Upper lobe of left lung (tissue), 6 donors: Measurements from ENCODE around the gene ALG2. TPM values are rescaled to one million over a fixed set of nuclear protein-coding genes. Genes with fewer than 3 reads are reported as not detected.

ENCODE experiments used
- ATAC-seq, 2 donors: fragments of 200-7000 bp; cut with Tn5 transposase; one replicate each; pipeline ENCODE4 v1.9.1; 2022; ENCODE audit warnings: mild to moderate bottlenecking in 2 of 2, moderate library complexity in 2 of 2; ENCODE audit not compliant: low FRiP score in 2 of 2
- DNase-seq, 2 donors: peaks; one replicate each; pipeline ENCODE4 v3.0.0-alpha.2; 2019 to 2020
- H3K27ac ChIP-seq, 4 donors: fragments of 200-600 bp; sonication (generic); one replicate each; pipeline ENCODE4 v1.5.1; 2016 to 2019
- H3K27me3 ChIP-seq, 4 donors: fragments of 200-600 bp; sonication (generic); one replicate each; pipeline ENCODE4 v1.5.1; 2017 to 2019
- H3K36me3 ChIP-seq, 4 donors: fragments of 200-600 bp; sonication (generic); one replicate each; pipeline ENCODE4 v1.5.1; 2016 to 2019
- H3K4me1 ChIP-seq, 4 donors: fragments of 200-600 bp; sonication (generic); one replicate each; pipeline ENCODE4 v1.5.1; 2018 to 2019
- H3K4me3 ChIP-seq, 4 donors: fragments of 200-600 bp; sonication (generic); one replicate each; pipeline ENCODE4 v1.5.1; 2017 to 2019; ENCODE audit warnings: mild to moderate bottlenecking in 2 of 4, moderate library complexity in 1 of 4
- H3K9me3 ChIP-seq, 4 donors: fragments of 200-600 bp; sonication (generic); one replicate each; pipeline ENCODE4 v1.5.1; 2018 to 2019
- CTCF ChIP-seq, 6 experiments: fragments of 450-650 bp in 4 of 6; fragments of 200-600 bp in 2 of 6; sonication (generic) in 2 of 6; IDR thresholded peaks; one replicate each; pipeline ENCODE4 v1.5.1; 2016 to 2019; ENCODE audit warnings: antibody characterized with exemption in 6 of 6
- EP300 ChIP-seq, 4 donors: sonication (generic); formaldehyde crosslinking; IDR thresholded peaks; one replicate each; pipeline ENCODE4 v1.5.1; 2017; ENCODE audit warnings: antibody characterized with exemption in 4 of 4, control low read depth in 2 of 4
- POLR2A ChIP-seq, 4 donors: fragments of 450-650 bp; IDR thresholded peaks; one replicate each; pipeline ENCODE4 v1.5.1; 2016 to 2017; ENCODE audit warnings: antibody characterized with exemption in 4 of 4, mild to moderate bottlenecking in 2 of 4
- POLR2AphosphoS5 ChIP-seq, 2 donors: sonication (generic); formaldehyde crosslinking; IDR thresholded peaks; one replicate each; pipeline ENCODE4 v1.5.1; 2017; ENCODE audit warnings: antibody characterized with exemption in 2 of 2
- WGBS, 2 donors: methylation state at CpG; one replicate each; pipeline ENCODE4 v1.1.5; 2017 to 2018; 5-methylcytosine and 5-hydroxymethylcytosine counted together
- total RNA-seq, 6 donors: library from RNA; depleted of rRNA in 4 of 6; stranded (reverse); fragments of >200 nt in 4 of 6; gene quantifications; one replicate each; pipeline versions ENCODE4 v1.1.0 to v1.2.1, GENCODE V29; 2016 to 2021
- donor health status: DM: no; HTN: no; CAD: no; lungs with moderate emphysema.
- donor health status: DM: no; HTN: yes; CAD: no; lungs with severe emphysema.

ALG2 gene
- total RNA-seq: 10 to 100 TPM; 22.2 to 61.4 (median 41.2) TPM

GRCh38 chr9:99221621-99222415 lies at the start of gene ALG2, which contains the start of gene SEC61B:
ALG2 (minus strand) TSS chr9:99221942; CDS start chr9:99221894, 48 bp downstream.
SEC61B (plus strand) TSS chr9:99222282; CDS start chr9:99222364, 82 bp downstream.
- TF ChIP-seq EP300 (IDR thresholded peaks at IDR 0.05): peak in 1 of 4 donors; percentile 38
- TF ChIP-seq POLR2A (IDR thresholded peaks at IDR 0.05): peak in 3 of 4 donors; percentile 81 to 95 (median 86)
- peak in 4 of 6 experiments; percentile 11 to 51 (median 34) for TF ChIP-seq CTCF (IDR thresholded peaks at IDR 0.05)
- TF ChIP-seq POLR2AphosphoS5 (IDR thresholded peaks at IDR 0.05): peak; percentile 88 to 97
- WGBS, 2 donors: 0 to 1% methylated on average over 13 to 28 of the region's 70 CpGs
- Histone ChIP-seq H3K4me1 (peaks cover 49 to 78% (median 53%) of the 10 kb centered on the region in 4 donors), H3K27ac (peak within 1 kb of the TSS; percentile 95 to 97 (median 96)), H3K36me3 (peaks cover 0 to 30% (median 1%) of the 10 kb centered on the region in 4 donors), H3K9me3 (no peaks in the 10 kb centered on the region), H3K4me3 (peak within 1 kb of the TSS; percentile 66 to 99 (median 98)), H3K27me3 (no peaks in the 10 kb centered on the region)
- ATAC-seq (peak; percentile 98), DNase-seq (peak; percentile 96 to 97)

GRCh38 chr9:99270491-99270890 lies 48.7 kb upstream of the ALG2 start:
- Histone ChIP-seq H3K27me3 (no peaks in the 10 kb centered on the region), H3K4me1 (peaks cover 5 to 6% (median 6%) of the 10 kb centered on the region in 4 donors), H3K9me3 (no peaks in the 10 kb centered on the region), H3K27ac (no peak overlapping the region), H3K4me3 (no peak overlapping the region), H3K36me3 (no peaks in the 10 kb centered on the region)
- no peak for DNase-seq
- no peak for ATAC-seq
- WGBS, 2 donors: 62 to 65% methylated on average over 3 of the region's 3 CpGs
- TF ChIP-seq POLR2A (IDR thresholded peaks at IDR 0.05): no peak
- TF ChIP-seq EP300 (IDR thresholded peaks at IDR 0.05): no peak
- no peak for TF ChIP-seq CTCF (IDR thresholded peaks at IDR 0.05)
- TF ChIP-seq POLR2AphosphoS5 (IDR thresholded peaks at IDR 0.05): no peak

- 68 to 72% methylated on average over 3 of the region's 3 CpGs for WGBS, 2 donors
- H3K9me3 ChIP-seq: no peaks in the 10 kb centered on the region
- no peak for ATAC-seq
- DNase-seq: no peak
- H3K27me3 ChIP-seq: no peaks in the 10 kb centered on the region
- H3K36me3 ChIP-seq: no peaks in the 10 kb centered on the region
- no peak overlapping the region for H3K27ac ChIP-seq
- no peak for TF ChIP-seq POLR2AphosphoS5 (IDR thresholded peaks at IDR 0.05)
- no peak for TF ChIP-seq POLR2A (IDR thresholded peaks at IDR 0.05)
- TF ChIP-seq CTCF (IDR thresholded peaks at IDR 0.05): no peak
- TF ChIP-seq EP300 (IDR thresholded peaks at IDR 0.05): no peak
- H3K4me3 ChIP-seq: no peak overlapping the region
- H3K4me1 ChIP-seq: peaks cover 5 to 6% (median 6%) of the 10 kb centered on the region in 4 donors
Observed at GRCh38 chr9:99269416-99269815, 47.7 kb upstream of the ALG2 start.

- DNase-seq: peak; percentile 76 to 81
- peak; percentile 85 to 90 for ATAC-seq
- no peaks in the 10 kb centered on the region for H3K9me3 ChIP-seq
- H3K27me3 ChIP-seq: no peaks in the 10 kb centered on the region
- H3K4me3 ChIP-seq: peak overlapping the region in 1 of 4 donors; percentile 3
- no peak overlapping the region for H3K27ac ChIP-seq
- WGBS, 2 donors: 14 to 17% methylated on average over 15 to 17 of the region's 17 CpGs
- no peaks in the 10 kb centered on the region for H3K36me3 ChIP-seq
- peaks cover 5 to 6% (median 6%) of the 10 kb centered on the region in 4 donors for H3K4me1 ChIP-seq
- TF ChIP-seq POLR2A (IDR thresholded peaks at IDR 0.05) (no peak), CTCF (IDR thresholded peaks at IDR 0.05) (peak; percentile 69 to 81 (median 78)), POLR2AphosphoS5 (IDR thresholded peaks at IDR 0.05) (no peak), EP300 (IDR thresholded peaks at IDR 0.05) (no peak)
Observed at GRCh38 chr9:99266255-99267023, 44.7 kb upstream of the ALG2 start.
